Psoas muscle (tissue), 8 donors: ENCODE data around the gene SIDT1. TPM values are rescaled to one million over a fixed set of nuclear protein-coding genes. Genes with fewer than 3 reads are reported as not detected.

ENCODE experiments used
- ATAC-seq, 4 donors: fragments of 200-7000 bp; cut with Tn5 transposase; one replicate each; pipeline ENCODE4 v1.9.1; 2020; ENCODE audit warnings: moderate library complexity in 3 of 4, mild to moderate bottlenecking in 2 of 4
- DNase-seq, 2 donors: peaks; one replicate each; pipeline ENCODE4 v3.0.0-alpha.2; 2020
- H3K27ac ChIP-seq: fragments of 200-600 bp; one replicate; pipeline ENCODE4 v1.8.0; 2022
- H3K27me3 ChIP-seq, 3 donors: fragments of 200-600 bp in 1 of 3; one replicate each; pipeline versions ENCODE4 v1.6.1 to v1.8.0; 2013 to 2022; ENCODE audit warnings: low read length in 2 of 3, mild to moderate bottlenecking in 2 of 3, moderate library complexity in 1 of 3; ENCODE audit not compliant: insufficient read depth in 3 of 3
- H3K36me3 ChIP-seq, 2 donors: fragments of 200-600 bp in 1 of 2; one replicate each; pipeline versions ENCODE4 v1.6.1 to v1.8.0; 2013 to 2022; ENCODE audit warnings: low read depth in 1 of 2, mild to moderate bottlenecking in 1 of 2, moderate library complexity in 1 of 2; ENCODE audit not compliant: insufficient read depth in 1 of 2
- H3K4me1 ChIP-seq: fragments of 200-600 bp; one replicate; pipeline ENCODE4 v1.8.0; 2022
- H3K4me3 ChIP-seq: fragments of 200-600 bp; one replicate; pipeline ENCODE4 v1.8.0; 2022; ENCODE audit warnings: mild to moderate bottlenecking
- H3K9me3 ChIP-seq: fragments of 200-600 bp; one replicate; pipeline ENCODE4 v1.8.0; 2022
- WGBS, 3 donors: extraction: QIAGEN DNeasy Blood & Tissue Kit; methylation state at CpG; one replicate each; pipeline versions ENCODE4 v1.1.6 to v1.1.7; 2013; 5-methylcytosine and 5-hydroxymethylcytosine counted together
- intact Hi-C, 2 donors: fragments of 100-400 bp; cut with DNase I; formaldehyde crosslinking; loops; one replicate each; pipeline versions ENCODE4 v1.11.0 to v1.14.2; 2022
- polyA plus RNA-seq, 3 donors: library from polyadenylated mRNA; stranded (reverse); fragments of 200-250 nt; gene quantifications; one replicate each; pipeline ENCODE4 v1.2.3, GENCODE V29; 2013
- total RNA-seq, 4 donors: library from RNA; stranded (reverse); fragmentation: NEBNext Ultra II Directional in 2 of 4; extraction: Animal tissue kit (Norgen Biotek cat#: 25700) in 2 of 4; gene quantifications; one replicate each; pipeline versions ENCODE4 v1.2.1 to v1.2.4, GENCODE V29; 2021 to 2023
- TF ChIP-seq, protein P1 (sequence below): fragments of 200-600 bp; IDR thresholded peaks from one replicate; pipeline ENCODE4 v1.8.0; 2022; ENCODE audit warnings: antibody characterized with exemption
- donor health status: healthy with polysubstance abuse.
- donor health status: DM: no; HTN: no; CAD: no; lungs with moderate emphysema.
- donor health status: Bipolar disorder and iron deficiency.
- donor health status: healthy.
- donor health status: DM: yes; HTN: yes; CAD: no.
- donor health status: DM: no; HTN: no; CAD: no.
- donor health status: DM: no; HTN: no; CAD: no.
- donor health status: DM: yes; HTN: yes; CAD: no.

The SIDT1 gene
- total and polyA plus RNA-seq, 7 donors = 0.08 to 0.48 (median 0.34) TPM; not detected in 1

- no peaks in the 10 kb centered on the region for H3K27me3 ChIP-seq
- H3K4me1 ChIP-seq = no peaks in the 10 kb centered on the region
- no peaks in the 10 kb centered on the region for H3K36me3 ChIP-seq
- H3K9me3 ChIP-seq = no peaks in the 10 kb centered on the region
- TF ChIP-seq, protein P1, sequence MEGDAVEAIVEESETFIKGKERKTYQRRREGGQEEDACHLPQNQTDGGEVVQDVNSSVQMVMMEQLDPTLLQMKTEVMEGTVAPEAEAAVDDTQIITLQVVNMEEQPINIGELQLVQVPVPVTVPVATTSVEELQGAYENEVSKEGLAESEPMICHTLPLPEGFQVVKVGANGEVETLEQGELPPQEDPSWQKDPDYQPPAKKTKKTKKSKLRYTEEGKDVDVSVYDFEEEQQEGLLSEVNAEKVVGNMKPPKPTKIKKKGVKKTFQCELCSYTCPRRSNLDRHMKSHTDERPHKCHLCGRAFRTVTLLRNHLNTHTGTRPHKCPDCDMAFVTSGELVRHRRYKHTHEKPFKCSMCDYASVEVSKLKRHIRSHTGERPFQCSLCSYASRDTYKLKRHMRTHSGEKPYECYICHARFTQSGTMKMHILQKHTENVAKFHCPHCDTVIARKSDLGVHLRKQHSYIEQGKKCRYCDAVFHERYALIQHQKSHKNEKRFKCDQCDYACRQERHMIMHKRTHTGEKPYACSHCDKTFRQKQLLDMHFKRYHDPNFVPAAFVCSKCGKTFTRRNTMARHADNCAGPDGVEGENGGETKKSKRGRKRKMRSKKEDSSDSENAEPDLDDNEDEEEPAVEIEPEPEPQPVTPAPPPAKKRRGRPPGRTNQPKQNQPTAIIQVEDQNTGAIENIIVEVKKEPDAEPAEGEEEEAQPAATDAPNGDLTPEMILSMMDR = no peak
- no peak overlapping the region for H3K4me3 ChIP-seq
- ATAC-seq (no peak), DNase-seq (no peak)
- WGBS, 3 donors = 53 to 64% (median 54%) methylated on average over 1 of the region's 1 CpG
- intact Hi-C loops = no loop called here
- no peak overlapping the region for H3K27ac ChIP-seq
These were observed 22.8 kb downstream of the SIDT1 start for GRCh38 chr3:113555138-113555537.

- no peak for ATAC-seq
These were observed 24.1 kb downstream of the SIDT1 start for GRCh38 chr3:113556316-113556945.

DNA sequence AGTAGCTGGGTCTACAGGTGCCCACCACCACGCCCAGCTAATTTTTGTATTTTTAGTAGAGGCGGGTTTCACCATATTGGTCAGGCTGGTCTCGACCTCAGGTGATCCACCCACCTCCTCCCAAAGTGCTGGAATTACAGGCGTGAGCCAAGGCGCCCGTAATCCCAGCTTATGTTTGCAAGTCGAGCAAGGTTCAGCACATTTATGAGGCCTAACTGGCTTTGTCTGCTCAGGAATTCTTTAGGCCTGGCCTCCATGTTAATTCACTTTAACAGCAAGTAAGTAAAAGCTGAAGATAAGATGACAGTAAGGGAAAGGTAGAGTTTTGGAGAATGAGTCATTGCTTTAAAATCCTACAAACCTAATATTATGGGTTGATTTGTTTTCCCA is 24.6 kb downstream of the SIDT1 start:
- Histone ChIP-seq H3K27ac (no peak overlapping the region), H3K27me3 (no peaks in the 10 kb centered on the region), H3K9me3 (no peaks in the 10 kb centered on the region), H3K4me1 (no peaks in the 10 kb centered on the region), H3K4me3 (no peak overlapping the region), H3K36me3 (no peaks in the 10 kb centered on the region)
- ATAC-seq (no peak), DNase-seq (no peak)
- WGBS, 3 donors = 90 to 94% (median 93%) methylated on average over 7 of the region's 7 CpGs
- TF ChIP-seq, protein P1 = no peak
- intact Hi-C loops = no loop called here

More at GRCh38 chr3:113556316-113556945, 24.1 kb downstream of the SIDT1 start:
- H3K27ac ChIP-seq = no peak overlapping the region
- no peak for DNase-seq
- H3K9me3 ChIP-seq = no peaks in the 10 kb centered on the region
- H3K4me1 ChIP-seq = no peaks in the 10 kb centered on the region
- H3K36me3 ChIP-seq = no peaks in the 10 kb centered on the region
- WGBS, 3 donors = 73 to 82% (median 77%) methylated on average over 6 of the region's 6 CpGs
- no peak overlapping the region for H3K4me3 ChIP-seq
- intact Hi-C loops = no loop called here
- TF ChIP-seq, protein P1 = no peak
- H3K27me3 ChIP-seq = no peaks in the 10 kb centered on the region

DNA sequence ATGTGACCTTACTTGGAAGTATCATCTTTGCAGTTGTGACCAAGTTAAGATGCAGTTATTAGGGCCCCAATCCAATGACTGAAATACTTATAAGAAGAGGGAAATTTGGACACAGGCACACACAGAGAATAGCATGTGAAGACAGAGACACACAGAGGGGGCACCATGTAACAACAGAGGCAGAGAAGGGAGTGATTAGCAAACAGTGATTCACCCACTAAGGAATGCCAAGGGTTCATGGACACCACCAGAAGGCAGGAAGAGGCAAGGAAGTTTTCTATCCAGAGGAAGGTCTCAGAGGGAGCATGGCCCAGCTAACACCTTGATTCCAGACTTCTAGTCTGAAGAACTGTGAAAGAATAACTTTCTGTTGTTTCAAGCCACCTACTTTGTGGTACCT is 25.0 kb downstream of the SIDT1 start:
- no peak for DNase-seq
- H3K36me3 ChIP-seq = no peaks in the 10 kb centered on the region
- H3K27me3 ChIP-seq = no peaks in the 10 kb centered on the region
- H3K27ac ChIP-seq = no peak overlapping the region
- TF ChIP-seq, protein P1 = no peak
- no peak for ATAC-seq
- no peaks in the 10 kb centered on the region for H3K4me1 ChIP-seq
- no peaks in the 10 kb centered on the region for H3K9me3 ChIP-seq
- intact Hi-C loops = no loop called here
- no peak overlapping the region for H3K4me3 ChIP-seq

GRCh38 chr3:113559009-113559408 is 26.7 kb downstream of the SIDT1 start:
- intact Hi-C loops = no loop called here
- ATAC-seq (no peak), DNase-seq (no peak)
- Histone ChIP-seq H3K27me3 (peaks cover 0 to 2% (median 0%) of the 10 kb centered on the region in 3 donors), H3K9me3 (no peaks in the 10 kb centered on the region), H3K4me1 (no peaks in the 10 kb centered on the region), H3K4me3 (no peak overlapping the region), H3K36me3 (no peaks in the 10 kb centered on the region), H3K27ac (no peak overlapping the region)
- TF ChIP-seq, protein P1 = no peak
